ENCODE measurements around the gene SPRR1B. TPM values are rescaled to one million over a fixed set of nuclear protein-coding genes. Genes with fewer than 3 reads are reported as not detected.
"Not testable (repeated sequence)": the region's sequence is repeated elsewhere in the genome, so short reads cannot be mapped to it uniquely, and the experiment has no call there.

SPRR1B gene
- total RNA-seq, 4 donors from 2014 or later: not detected

DNA sequence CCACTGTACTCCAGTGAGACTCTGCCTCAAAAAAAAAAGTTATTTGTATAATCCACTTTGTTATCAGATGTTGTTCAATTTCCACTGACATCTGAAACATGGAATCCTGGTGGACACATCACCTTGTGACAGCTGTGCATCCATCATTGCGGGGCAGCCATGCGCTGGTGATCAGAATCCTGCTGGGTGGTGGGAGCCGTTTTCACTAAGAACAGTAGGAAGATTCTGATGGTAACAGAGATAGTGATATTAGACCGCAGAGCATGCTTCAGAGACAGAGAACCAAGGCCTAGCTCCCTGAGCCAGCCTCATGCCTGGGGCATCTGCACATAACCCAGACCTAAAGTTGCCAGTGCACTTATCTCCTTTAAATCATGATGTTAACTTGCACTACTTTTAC is 32.5 kb upstream of the SPRR1B start:
- H3K27me3 ChIP-seq: no peaks in the 10 kb centered on the region
- H3K27ac ChIP-seq: no peak overlapping the region
- H3K9me3 ChIP-seq: no peaks in the 10 kb centered on the region
- intact Hi-C loops (cut with DNase I; ENCODE audit: low total_unique reads): no loop called here
- no peak overlapping the region for H3K4me3 ChIP-seq
- H3K36me3 ChIP-seq: no peaks in the 10 kb centered on the region
- no peak for DNase-seq
- 87 to 100% methylated on average over 2 to 4 of the region's 4 CpGs for WGBS, 2 donors (ENCODE audit: low coverage in 1 of 2)
- TF ChIP-seq EP300 (IDR thresholded peaks at IDR 0.05; ENCODE audit: low read depth) (no peak), POLR2A (IDR thresholded peaks at IDR 0.05) (no peak), POLR2AphosphoS5 (IDR thresholded peaks at IDR 0.05) (no peak)
- TF ChIP-seq, protein P1, sequence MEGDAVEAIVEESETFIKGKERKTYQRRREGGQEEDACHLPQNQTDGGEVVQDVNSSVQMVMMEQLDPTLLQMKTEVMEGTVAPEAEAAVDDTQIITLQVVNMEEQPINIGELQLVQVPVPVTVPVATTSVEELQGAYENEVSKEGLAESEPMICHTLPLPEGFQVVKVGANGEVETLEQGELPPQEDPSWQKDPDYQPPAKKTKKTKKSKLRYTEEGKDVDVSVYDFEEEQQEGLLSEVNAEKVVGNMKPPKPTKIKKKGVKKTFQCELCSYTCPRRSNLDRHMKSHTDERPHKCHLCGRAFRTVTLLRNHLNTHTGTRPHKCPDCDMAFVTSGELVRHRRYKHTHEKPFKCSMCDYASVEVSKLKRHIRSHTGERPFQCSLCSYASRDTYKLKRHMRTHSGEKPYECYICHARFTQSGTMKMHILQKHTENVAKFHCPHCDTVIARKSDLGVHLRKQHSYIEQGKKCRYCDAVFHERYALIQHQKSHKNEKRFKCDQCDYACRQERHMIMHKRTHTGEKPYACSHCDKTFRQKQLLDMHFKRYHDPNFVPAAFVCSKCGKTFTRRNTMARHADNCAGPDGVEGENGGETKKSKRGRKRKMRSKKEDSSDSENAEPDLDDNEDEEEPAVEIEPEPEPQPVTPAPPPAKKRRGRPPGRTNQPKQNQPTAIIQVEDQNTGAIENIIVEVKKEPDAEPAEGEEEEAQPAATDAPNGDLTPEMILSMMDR (IDR thresholded peaks at IDR 0.05): no peak
- in situ Hi-C loops (cut with MboI; ENCODE audit: low pct_ligation_motif_present in 1 of 4, low pct_unique_long_range_greater_than_20kb in 1 of 4, low sequenced_read_pairs in 3 of 4): no loop called here
- no peaks in the 10 kb centered on the region for H3K4me1 ChIP-seq

GRCh38 chr1:152999818-153000217 is 31.2 kb upstream of the SPRR1B start:
- Histone ChIP-seq H3K27ac (no peak overlapping the region), H3K4me1 (no peaks in the 10 kb centered on the region), H3K36me3 (no peaks in the 10 kb centered on the region), H3K27me3 (no peaks in the 10 kb centered on the region), H3K9me3 (no peaks in the 10 kb centered on the region), H3K4me3 (no peak overlapping the region)
- TF ChIP-seq POLR2AphosphoS5 (IDR thresholded peaks at IDR 0.05) (no peak), EP300 (IDR thresholded peaks at IDR 0.05; ENCODE audit: low read depth) (no peak), POLR2A (IDR thresholded peaks at IDR 0.05) (no peak)
- TF ChIP-seq, protein P1 (IDR thresholded peaks at IDR 0.05): no peak
- DNase-seq: no peak
- WGBS, 2 donors (ENCODE audit: low coverage in 1 of 2): 66 to 83% methylated on average over 5 to 6 of the region's 6 CpGs
- in situ Hi-C loops (cut with MboI; ENCODE audit: low pct_ligation_motif_present in 1 of 4, low pct_unique_long_range_greater_than_20kb in 1 of 4, low sequenced_read_pairs in 3 of 4) (no loop called here), intact Hi-C loops (cut with DNase I; ENCODE audit: low total_unique reads) (no loop called here)

GRCh38 chr1:153000294-153000693 is 30.7 kb upstream of the SPRR1B start:
- Histone ChIP-seq H3K4me1 (no peaks in the 10 kb centered on the region), H3K9me3 (no peaks in the 10 kb centered on the region), H3K36me3 (no peaks in the 10 kb centered on the region), H3K27me3 (no peaks in the 10 kb centered on the region), H3K27ac (no peak overlapping the region), H3K4me3 (no peak overlapping the region)
- intact Hi-C loops (cut with DNase I; ENCODE audit: low total_unique reads): no loop called here
- DNase-seq: no peak
- in situ Hi-C loops (cut with MboI; ENCODE audit: low pct_ligation_motif_present in 1 of 4, low pct_unique_long_range_greater_than_20kb in 1 of 4, low sequenced_read_pairs in 3 of 4): no loop called here
- WGBS, 2 donors (ENCODE audit: low coverage in 1 of 2): 81% methylated on average over 1 of the region's 1 CpG; no CpG with 5 or more reads in 1 of the 2 donors
- TF ChIP-seq POLR2AphosphoS5 (IDR thresholded peaks at IDR 0.05): no peak
- TF ChIP-seq, protein P1 (IDR thresholded peaks at IDR 0.05): no peak
- no peak for TF ChIP-seq EP300 (IDR thresholded peaks at IDR 0.05; ENCODE audit: low read depth)
- no peak for TF ChIP-seq POLR2A (IDR thresholded peaks at IDR 0.05)

- Histone ChIP-seq H3K4me1 (no peaks in the 10 kb centered on the region), H3K36me3 (no peaks in the 10 kb centered on the region), H3K27ac (no peak within 1 kb of the TSS), H3K4me3 (no peak within 1 kb of the TSS), H3K9me3 (no peaks in the 10 kb centered on the region), H3K27me3 (no peaks in the 10 kb centered on the region)
- no peak for DNase-seq
- 45 to 60% methylated on average over 1 to 2 of the region's 2 CpGs for WGBS, 2 donors (ENCODE audit: low coverage in 1 of 2)
- TF ChIP-seq POLR2A (IDR thresholded peaks at IDR 0.05): no peak
- TF ChIP-seq POLR2AphosphoS5 (IDR thresholded peaks at IDR 0.05): no peak
- TF ChIP-seq, protein P1 (IDR thresholded peaks at IDR 0.05): no peak
- no peak for TF ChIP-seq EP300 (IDR thresholded peaks at IDR 0.05; ENCODE audit: low read depth)
- intact Hi-C loops (cut with DNase I; ENCODE audit: low total_unique reads) (no loop called here), in situ Hi-C loops (cut with MboI; ENCODE audit: low pct_ligation_motif_present in 1 of 4, low pct_unique_long_range_greater_than_20kb in 1 of 4, low sequenced_read_pairs in 3 of 4) (no loop called here)
These were observed 29.6 kb upstream of the SPRR1B start, which contains the start of gene SPRR3 for GRCh38 chr1:153001382-153001781. Gene SPRR3, plus strand, starts transcription at chr1:153001749. Its CDS starts 1,272 bp downstream, at chr1:153003021.

DNA sequence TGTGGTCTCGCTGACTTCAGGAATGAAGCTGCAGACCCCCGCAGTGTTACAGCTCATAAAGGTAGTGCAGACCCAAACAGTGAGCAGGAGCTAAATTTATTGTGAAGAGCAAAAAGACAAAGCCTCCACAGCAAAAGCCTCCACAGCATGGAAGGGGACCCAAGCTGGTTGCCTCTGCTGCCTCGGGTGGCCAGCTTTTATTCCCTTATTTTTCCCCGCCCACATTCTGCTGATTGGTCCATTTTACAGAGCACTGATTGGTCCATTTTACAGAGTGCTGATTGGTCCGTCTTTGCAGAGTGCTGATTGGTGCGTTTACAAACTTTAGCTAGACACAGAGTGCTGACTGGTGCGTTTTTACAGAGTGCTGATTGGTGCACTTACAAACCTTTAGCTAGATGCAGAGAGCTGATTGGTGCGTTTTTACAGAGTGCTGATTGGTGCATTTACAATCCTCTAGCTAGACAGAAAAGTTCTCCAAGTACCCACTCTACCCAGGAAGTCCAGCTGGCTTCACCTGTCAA is 19.7 kb upstream of the SPRR1B start:
- H3K36me3 ChIP-seq; H3K27me3 ChIP-seq; H3K4me3 ChIP-seq; DNase-seq; H3K4me1 ChIP-seq; intact Hi-C loops (cut with DNase I; ENCODE audit: low total_unique reads); in situ Hi-C loops (cut with MboI; ENCODE audit: low pct_ligation_motif_present in 1 of 4, low pct_unique_long_range_greater_than_20kb in 1 of 4, low sequenced_read_pairs in 3 of 4); H3K9me3 ChIP-seq; H3K27ac ChIP-seq: not testable (repeated sequence)
- 82% methylated on average over 8 of the region's 8 CpGs; no CpG with 5 or more reads in 1 of the 2 donors for WGBS, 2 donors (ENCODE audit: low coverage in 1 of 2)

GRCh38 chr1:153021829-153022228 is 9.2 kb upstream of the SPRR1B start:
- 17 to 45% methylated on average over 2 of the region's 2 CpGs for WGBS, 2 donors (ENCODE audit: low coverage in 1 of 2)
- intact Hi-C loops (cut with DNase I; ENCODE audit: low total_unique reads): not testable (repeated sequence)

GRCh38 chr1:153022340-153022739 is 8.7 kb upstream of the SPRR1B start:
- 62 to 68% methylated on average over 6 to 9 of the region's 9 CpGs for WGBS, 2 donors (ENCODE audit: low coverage in 1 of 2)
- in situ Hi-C loops (cut with MboI; ENCODE audit: low pct_ligation_motif_present in 1 of 4, low pct_unique_long_range_greater_than_20kb in 1 of 4, low sequenced_read_pairs in 3 of 4); H3K27me3 ChIP-seq; H3K4me3 ChIP-seq; H3K36me3 ChIP-seq; H3K4me1 ChIP-seq; H3K9me3 ChIP-seq; H3K27ac ChIP-seq; intact Hi-C loops (cut with DNase I; ENCODE audit: low total_unique reads); DNase-seq: not testable (repeated sequence)

More at GRCh38 chr1:153021829-153022228, 9.2 kb upstream of the SPRR1B start:
- H3K27me3 ChIP-seq; DNase-seq; H3K4me1 ChIP-seq; H3K27ac ChIP-seq; H3K36me3 ChIP-seq; H3K4me3 ChIP-seq; in situ Hi-C loops (cut with MboI; ENCODE audit: low pct_ligation_motif_present in 1 of 4, low pct_unique_long_range_greater_than_20kb in 1 of 4, low sequenced_read_pairs in 3 of 4); H3K9me3 ChIP-seq: not testable (repeated sequence)

All from transverse colon (tissue), 4 donors.